CD1c-positive myeloid dendritic cell (primary cell): ENCODE data around the gene GMIP.
"Not testable (repeated sequence)": the region's sequence is repeated elsewhere in the genome, so short reads cannot be mapped to it uniquely, and the experiment has no call there.

Experiments used
- DNase-seq: peaks from one replicate; pipeline ENCODE4 v3.0.0-alpha.2; 2016; ENCODE audit errors: extremely low spot score

Gene GMIP

DNA sequence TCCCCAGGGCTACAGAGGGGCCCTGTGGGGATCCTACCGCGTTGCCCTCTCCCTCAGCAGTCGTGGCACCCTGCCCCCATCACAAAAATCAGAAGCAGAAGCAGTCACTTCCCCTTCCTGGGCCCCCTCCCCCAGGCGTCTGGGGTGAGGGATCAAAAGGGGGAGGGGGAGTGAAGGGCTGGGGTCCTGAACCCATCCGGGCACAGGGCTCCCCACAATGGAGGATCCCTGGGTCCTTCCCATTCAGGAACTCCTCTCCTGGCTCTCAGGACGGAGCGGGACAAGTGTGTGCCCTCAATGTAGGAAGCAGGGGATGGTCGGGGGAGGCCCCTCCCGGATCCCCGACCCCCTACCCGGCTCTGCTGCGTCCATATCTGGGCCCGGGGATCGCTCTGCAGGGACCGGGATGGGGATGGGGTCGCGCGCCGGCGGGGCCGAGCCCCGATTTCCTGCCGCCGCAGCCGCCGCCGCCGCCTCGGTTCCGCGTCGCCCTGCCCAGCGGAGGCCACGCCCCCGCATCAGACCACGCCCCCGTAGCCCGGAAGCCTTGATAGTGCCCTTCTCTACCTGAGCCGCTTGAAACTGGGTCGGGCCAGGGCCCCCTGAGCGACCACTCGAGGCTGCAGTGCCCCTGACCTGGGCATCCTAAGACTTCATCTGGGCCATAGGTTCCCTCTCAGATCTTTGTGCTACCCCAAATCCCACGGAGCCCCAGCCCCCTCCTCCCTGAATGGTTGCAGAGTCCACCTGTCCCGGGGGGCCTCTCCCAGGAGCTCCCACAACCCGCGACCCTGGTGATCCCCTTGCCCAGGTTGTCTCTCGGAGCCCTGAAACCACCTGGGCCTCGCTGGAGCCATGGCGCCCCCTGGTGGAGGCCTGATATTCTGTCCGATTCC, at the start of gene GMIP:
Gene GMIP, minus strand, starts transcription at position 500 of the 896 bp plus-strand sequence. Its CDS starts 128 bp downstream, at position 372.
- DNase-seq = peak; percentile 80

- no peak for DNase-seq
Measured at GRCh38 chr19:19691683-19692082, 48.2 kb upstream of the GMIP start.

- not testable (repeated sequence) for DNase-seq
Measured at GRCh38 chr19:19689023-19689422, 45.6 kb upstream of the GMIP start.

DNA sequence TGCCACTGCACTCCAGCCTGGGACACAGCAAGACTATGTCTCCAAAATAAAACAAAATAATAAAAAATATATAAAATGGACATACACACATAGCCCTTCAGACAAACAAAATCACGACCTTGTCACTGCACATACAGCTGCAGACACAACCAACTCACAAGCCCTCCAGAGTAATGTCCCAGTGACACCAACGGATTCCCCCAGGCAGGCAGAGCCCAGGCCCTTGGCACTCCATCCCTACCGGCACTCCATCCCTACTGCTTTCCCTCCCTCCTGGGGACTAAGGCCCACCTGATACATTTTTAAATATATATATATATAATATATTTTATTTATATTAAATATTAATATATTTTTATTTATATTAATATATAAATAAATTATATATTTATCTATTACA, 43.6 kb upstream of the GMIP start:
- DNase-seq = no peak

DNA sequence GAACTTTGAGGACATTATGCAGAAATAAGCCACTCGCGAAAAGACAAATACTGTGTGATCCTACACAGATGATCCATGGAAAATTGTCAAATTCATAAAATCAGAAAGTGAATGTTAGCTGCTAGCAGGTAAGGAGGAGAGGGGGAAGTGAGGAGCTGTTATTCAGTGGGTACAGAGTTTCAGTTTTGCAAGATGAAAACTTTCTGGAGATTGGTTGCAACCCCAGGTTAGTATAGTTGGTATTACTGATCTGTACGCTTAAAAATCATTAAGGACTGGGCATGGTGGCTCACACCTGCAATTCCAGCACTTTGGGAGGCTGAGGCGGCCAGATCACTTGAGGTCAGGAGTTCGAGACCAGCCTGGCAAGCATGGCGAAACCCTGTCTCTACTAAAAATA, 43.1 kb upstream of the GMIP start:
- no peak for DNase-seq

- not testable (repeated sequence) for DNase-seq
Measured at GRCh38 chr19:19686119-19686518, 42.7 kb upstream of the GMIP start.

GRCh38 chr19:19679176-19680073, 36.0 kb upstream of the GMIP start:
- no peak for DNase-seq

DNA sequence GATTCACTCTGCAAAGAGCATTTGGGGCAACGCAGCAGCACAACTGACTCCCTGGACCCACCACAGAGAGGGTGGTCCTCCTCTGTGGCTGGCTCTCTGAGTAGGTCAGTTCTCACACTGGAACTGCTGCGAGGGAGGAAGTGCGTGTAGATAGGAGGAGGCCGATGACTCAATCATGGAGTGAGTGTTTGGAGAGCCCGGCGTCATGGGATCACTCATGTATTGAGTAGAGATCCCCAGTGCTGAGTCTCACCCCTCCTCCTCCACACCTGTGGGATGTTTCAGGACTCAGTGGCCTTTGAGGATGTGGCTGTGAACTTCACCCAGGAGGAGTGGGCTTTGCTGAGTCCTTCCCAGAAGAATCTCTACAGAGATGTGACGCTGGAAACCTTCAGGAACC, 34.1 kb upstream of the GMIP start:
- DNase-seq = no peak

DNA sequence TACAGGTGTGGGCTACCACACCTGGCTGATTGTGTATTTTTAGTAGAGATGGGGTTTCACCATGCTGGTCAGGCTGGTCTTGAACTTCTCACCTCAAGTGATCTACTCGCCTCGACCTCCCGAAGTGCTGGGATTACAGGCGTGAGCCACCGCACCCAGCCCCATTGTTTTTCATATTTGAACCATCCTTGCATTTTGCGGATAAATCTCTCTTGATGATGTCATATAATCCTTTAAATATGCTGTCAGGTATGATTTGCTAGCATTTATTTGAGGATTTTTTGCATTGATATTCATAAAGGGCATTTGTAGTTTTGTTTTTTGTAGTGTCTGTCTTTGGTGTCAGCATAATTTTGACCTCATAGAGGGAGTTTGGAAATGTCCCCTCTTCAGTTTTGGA, 30.9 kb upstream of the GMIP start:
- no peak for DNase-seq

DNA sequence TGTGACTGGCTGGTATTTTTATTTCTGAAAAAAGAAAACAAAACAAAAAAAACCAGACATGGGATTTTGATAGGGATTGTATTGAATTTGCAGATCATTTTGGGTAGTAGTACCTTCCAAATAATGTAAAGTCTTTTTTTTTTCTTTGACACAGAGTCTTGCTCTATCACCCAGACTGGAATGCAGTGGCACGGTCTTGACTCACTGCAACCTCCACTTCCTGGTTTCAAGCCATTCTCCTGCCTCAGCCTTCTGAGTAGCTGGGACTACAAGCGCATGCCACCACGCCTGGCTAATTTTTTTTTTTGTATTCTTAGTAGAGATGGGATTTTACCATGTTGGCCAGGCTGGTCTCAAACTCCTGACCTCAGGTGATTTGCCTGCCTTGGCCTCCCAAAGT, 29.4 kb upstream of the GMIP start:
- no peak for DNase-seq

DNA sequence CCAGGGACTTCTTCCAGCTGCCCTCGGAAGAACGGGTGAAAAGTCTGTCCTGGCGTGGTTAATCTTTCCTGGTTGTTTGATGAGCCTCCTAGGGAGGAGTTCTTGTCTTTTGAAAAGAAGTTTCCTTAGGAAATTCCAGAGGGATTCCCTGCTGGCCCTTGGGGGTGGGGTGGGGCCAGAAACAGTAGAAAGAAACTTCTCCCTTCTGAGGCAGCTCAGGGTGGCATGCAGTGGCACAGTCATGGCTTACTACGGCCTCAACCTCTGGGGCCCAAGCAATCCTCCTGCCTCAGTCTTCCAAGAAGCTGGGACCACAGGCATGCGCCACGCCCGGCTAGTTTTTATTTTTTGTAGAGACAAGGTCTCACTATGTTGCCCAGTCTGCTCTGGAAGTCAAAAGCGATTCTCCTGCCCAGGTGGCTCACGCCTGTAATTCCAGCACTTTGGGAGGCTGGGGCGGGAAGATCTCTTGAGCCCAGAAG, 26.7 kb upstream of the GMIP start:
- DNase-seq = no peak

GRCh38 chr19:19668230-19669012, 25.0 kb upstream of the GMIP start, which contains the start of gene ZNF101:
Gene ZNF101, plus strand, starts transcription at chr19:19668839. Its CDS starts 125 bp downstream, at chr19:19668964.
- DNase-seq = peak; percentile 97

GRCh38 chr19:19665420-19665948, 22.0 kb upstream of the GMIP start:
- not testable (repeated sequence) for DNase-seq

GRCh38 chr19:19663256-19664120, 20.0 kb upstream of the GMIP start, which contains the start of gene ATP13A1:
Gene ATP13A1, minus strand, starts transcription at chr19:19663676. Its CDS starts 10 bp downstream, at chr19:19663666.
- DNase-seq = peak; percentile 98

GRCh38 chr19:19662871-19663255, 19.4 kb upstream of the GMIP start:
- DNase-seq = peak; percentile 40

GRCh38 chr19:19662344-19662743, 18.9 kb upstream of the GMIP start:
- DNase-seq = no peak

GRCh38 chr19:19661675-19662251, 18.3 kb upstream of the GMIP start:
- peak; percentile 83 for DNase-seq

- no peak for DNase-seq
Measured at GRCh38 chr19:19661141-19661674, 17.8 kb upstream of the GMIP start.

DNA sequence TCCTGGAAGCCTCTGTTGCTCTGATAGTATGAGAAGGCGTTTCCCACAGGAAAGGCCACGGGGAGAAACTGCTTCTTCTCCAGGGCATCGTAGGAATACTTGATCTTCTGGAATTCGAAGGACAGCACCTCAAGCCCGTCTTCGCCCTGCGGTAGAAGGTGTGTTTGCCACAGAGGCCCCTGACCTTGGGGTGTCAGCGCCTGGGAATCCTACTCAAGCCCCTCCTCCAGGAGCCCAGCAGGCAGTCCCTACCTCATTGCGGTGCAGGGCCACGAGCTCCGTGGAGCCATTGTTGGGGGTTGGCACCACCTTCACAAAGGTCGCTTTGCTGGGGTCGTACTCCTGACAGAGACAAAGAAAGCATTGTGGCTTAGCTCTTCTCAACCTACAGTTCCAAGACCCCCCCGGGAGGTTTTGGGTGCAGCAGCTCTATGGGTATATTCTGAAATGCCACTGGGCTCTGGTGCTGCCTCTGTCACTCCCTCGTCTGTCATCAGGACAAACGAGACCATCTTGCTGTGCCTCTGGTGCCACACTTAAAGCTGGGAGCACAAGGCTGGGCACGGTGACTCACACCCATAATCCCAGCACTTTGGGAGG, 16.3 kb upstream of the GMIP start:
- DNase-seq = no peak
